HepG2 (cell line): ENCODE measurements around the gene NAB1. TPM values are rescaled to one million over a fixed set of nuclear protein-coding genes. Genes with fewer than 3 reads are reported as not detected.

Source experiments
- ARNTL ChIP-seq: sonication (generic); formaldehyde crosslinking; IDR thresholded peaks from 2 replicates; pipeline ENCODE4 v1.4.0; 2020; ENCODE audit warnings: mild to moderate bottlenecking, missing genetic modification reagents
- CEBPB ChIP-seq: IDR thresholded peaks from 2 replicates; pipeline ENCODE4 v1.6.1; 2011; ENCODE audit warnings: low read depth, low read length, improper control_type of control experiment, borderline replicate concordance
- CREBL2 ChIP-seq: sonication (generic); formaldehyde crosslinking; IDR thresholded peaks from 2 replicates; pipeline ENCODE4 v1.8.1; 2023; ENCODE audit warnings: missing genetic modification reagents, mild to moderate bottlenecking, borderline replicate concordance
- GABPA ChIP-seq, 2 experiments: IDR thresholded peaks; 2 replicates each; pipeline ENCODE4 v1.6.1; 2011 to 2016; ENCODE audit warnings: low read depth in 2 of 2, low read length in 1 of 2, missing biosample characterization in 1 of 2, missing genetic modification characterization in 1 of 2
- HINFP ChIP-seq: sonication (generic); formaldehyde crosslinking; IDR thresholded peaks from 2 replicates; pipeline ENCODE4 v1.4.0; 2020; ENCODE audit warnings: low read depth, mild to moderate bottlenecking, missing genetic modification reagents
- KAT8 ChIP-seq: IDR thresholded peaks from 2 replicates; pipeline ENCODE4 v1.6.1; 2016; ENCODE audit warnings: missing genetic modification reagents, missing compliant biosample characterization
- KDM5A ChIP-seq: fragments of 200-600 bp; sonication (generic); IDR thresholded peaks from 2 replicates; pipeline ENCODE4 v1.7.0; 2018; ENCODE audit warnings: antibody characterized with exemption, mild to moderate bottlenecking, low read length, borderline replicate concordance
- KLF13 ChIP-seq: sonication (generic); formaldehyde crosslinking; IDR thresholded peaks from 2 replicates; pipeline ENCODE4 v1.4.0; 2020; ENCODE audit warnings: mild to moderate bottlenecking, missing genetic modification reagents
- MED13 ChIP-seq: sonication (generic); formaldehyde crosslinking; IDR thresholded peaks from 2 replicates; pipeline ENCODE4 v1.5.0; 2020; ENCODE audit warnings: missing genetic modification reagents
- MYC ChIP-seq: sonication (generic); formaldehyde crosslinking; IDR thresholded peaks from 2 replicates; pipeline ENCODE4 v1.9.0; 2021; ENCODE audit warnings: missing genetic modification reagents, borderline replicate concordance
- NFE2L1 ChIP-seq: sonication (generic); formaldehyde crosslinking; IDR thresholded peaks from 2 replicates; pipeline ENCODE4 v1.4.0; 2020; ENCODE audit warnings: missing genetic modification reagents, mild to moderate bottlenecking, borderline replicate concordance
- NKX3-1 ChIP-seq: sonication (generic); formaldehyde crosslinking; IDR thresholded peaks from 2 replicates; pipeline ENCODE4 v1.5.0; 2020; ENCODE audit warnings: missing genetic modification reagents
- NR0B2 ChIP-seq: sonication (generic); formaldehyde crosslinking; IDR thresholded peaks from 2 replicates; pipeline ENCODE4 v1.4.0; 2020; ENCODE audit warnings: mild to moderate bottlenecking, missing genetic modification reagents
- PTBP1 ChIP-seq: fragments of 200-400 bp; formaldehyde crosslinking; IDR thresholded peaks from 2 replicates; pipeline ENCODE4 v1.6.1; 2018; ENCODE audit warnings: low read length, low read depth; ENCODE audit not compliant: poor library complexity, severe bottlenecking
- RCOR2 ChIP-seq: IDR thresholded peaks from 2 replicates; pipeline ENCODE4 v1.6.1; 2016; ENCODE audit warnings: missing biosample characterization, missing genetic modification reagents
- RELA ChIP-seq: sonication (generic); formaldehyde crosslinking; IDR thresholded peaks from 2 replicates; pipeline ENCODE4 v1.4.0; 2020; ENCODE audit warnings: missing genetic modification reagents
- SATB2 ChIP-seq: sonication (generic); formaldehyde crosslinking; IDR thresholded peaks from 2 replicates; pipeline ENCODE4 v1.5.0; 2020; ENCODE audit warnings: missing genetic modification reagents
- SOX5 ChIP-seq: IDR thresholded peaks from 2 replicates; pipeline ENCODE4 v1.6.1; 2016; ENCODE audit warnings: borderline replicate concordance
- SP2 ChIP-seq: sonication (generic); formaldehyde crosslinking; IDR thresholded peaks from 2 replicates; pipeline ENCODE4 v1.5.1; 2020; ENCODE audit warnings: mild to moderate bottlenecking, missing genetic modification reagents
- TFE3 ChIP-seq: IDR thresholded peaks from 2 replicates; pipeline ENCODE4 v1.6.1; 2016
- ZFY ChIP-seq: sonication (generic); formaldehyde crosslinking; IDR thresholded peaks from 2 replicates; pipeline ENCODE4 v1.4.0; 2020; ENCODE audit warnings: missing genetic modification reagents
- ZMYM4 ChIP-seq: sonication (generic); formaldehyde crosslinking; IDR thresholded peaks from 2 replicates; pipeline ENCODE4 v1.8.1; 2023; ENCODE audit warnings: mild to moderate bottlenecking, missing genetic modification reagents
- ZNF180 ChIP-seq: sonication (generic); formaldehyde crosslinking; IDR thresholded peaks from 2 replicates; pipeline ENCODE4 v1.4.0; 2020; ENCODE audit warnings: low read depth, missing genetic modification reagents, borderline replicate concordance
- ZNF20 ChIP-seq: sonication (generic); formaldehyde crosslinking; IDR thresholded peaks from 2 replicates; pipeline ENCODE4 v1.4.0; 2020; ENCODE audit warnings: mild to moderate bottlenecking, moderate library complexity, missing genetic modification reagents
- ZNF441 ChIP-seq: sonication (generic); formaldehyde crosslinking; IDR thresholded peaks from 2 replicates; pipeline ENCODE4 v1.7.0; 2021; ENCODE audit warnings: missing genetic modification reagents, borderline replicate concordance
- ZNF510 ChIP-seq: sonication (generic); formaldehyde crosslinking; IDR thresholded peaks from 2 replicates; pipeline ENCODE4 v1.4.0; 2020; ENCODE audit warnings: low read depth, mild to moderate bottlenecking, missing genetic modification reagents
- ZNF737 ChIP-seq: sonication (generic); formaldehyde crosslinking; IDR thresholded peaks from 2 replicates; pipeline ENCODE4 v1.5.0; 2020; ENCODE audit warnings: missing genetic modification reagents, mild to moderate bottlenecking, borderline replicate concordance
- ZNF816 ChIP-seq: sonication (generic); formaldehyde crosslinking; IDR thresholded peaks from 2 replicates; pipeline ENCODE4 v1.8.0; 2022; ENCODE audit warnings: missing genetic modification reagents, mild to moderate bottlenecking, borderline replicate concordance
- polyA plus RNA-seq, 8 experiments: library from polyadenylated mRNA; depleted of rRNA in 3 of 8; stranded (reverse) in 7 of 8; unstranded in 1 of 8; fragments of >200 nt; fragmentation: Illumina TruSeq in 4 of 8; extraction: Trizol in 4 of 8; gene quantifications; 2 replicates each; pipeline versions ENCODE4 v1.2.1 to v1.2.3, GENCODE V29; 2011 to 2016; ENCODE audit warnings: low read depth in 4 of 8, missing spikeins in 1 of 8, mixed read lengths in 1 of 8; ENCODE audit not compliant: insufficient read depth in 1 of 8
- total RNA-seq, 5 experiments: library from RNA; depleted of rRNA; stranded (reverse); fragments of >200 nt; fragmentation: Illumina TruSeq; extraction: Trizol; gene quantifications; 2 replicates each; pipeline ENCODE4 v1.2.3, GENCODE V29; 2016; ENCODE audit warnings: low read depth in 1 of 5

Gene NAB1
- total and polyA plus RNA-seq, 2 of the 13 experiments (the other 11 are each of a cell fraction or from before 2014, with no cell fraction given), result 24.5 to 46.0 TPM

GRCh38 chr2:190648289-190649034, 421 bp upstream of the NAB1 start (continued):
- TF ChIP-seq RELA (CRISPR knock-in tag), result peak; percentile 91; the same call in 1 of the 2 replicates
- peak; percentile 90 for TF ChIP-seq PTBP1
- TF ChIP-seq MYC (CRISPR knock-in tag), result peak; percentile 52; the same call in 1 of the 2 replicates
- no peak for TF ChIP-seq CREBL2
- TF ChIP-seq ZNF510, result no peak
- TF ChIP-seq ZFY (CRISPR knock-in tag), result peak; percentile 23; the same call in 1 of the 2 replicates
- TF ChIP-seq SOX5 (CRISPR knock-in tag), result peak; percentile 7; the same call in 1 of the 2 replicates
- 0 out of 2 replicates have a peak, but pooled peaks have one; percentile 7 for TF ChIP-seq GABPA (IDR thresholded peaks at IDR 0.05; ENCODE audit: low read depth, low read length)
- TF ChIP-seq GABPA (CRISPR knock-in tag; IDR thresholded peaks at IDR 0.05; ENCODE audit: low read depth), result no peak
- TF ChIP-seq ZNF737 (CRISPR knock-in tag), result no peak
- TF ChIP-seq NKX3-1 (CRISPR knock-in tag), result no peak; the same call in 1 of the 2 replicates
- TF ChIP-seq TFE3, result no peak
- TF ChIP-seq ZNF441 (CRISPR knock-in tag), result no peak
- 0 out of 2 replicates have a peak, but pooled peaks have one; percentile 0 for TF ChIP-seq RCOR2
- TF ChIP-seq NFE2L1 (CRISPR knock-in tag), result no peak
- TF ChIP-seq ZNF180 (CRISPR knock-in tag), result no peak
- TF ChIP-seq ZNF816, result no peak
- TF ChIP-seq SP2 (CRISPR knock-in tag), result no peak
- no peak for TF ChIP-seq NR0B2 (CRISPR knock-in tag)
- peak; percentile 70; the same call in 1 of the 2 replicates for TF ChIP-seq KDM5A
- no peak for TF ChIP-seq HINFP (CRISPR knock-in tag)
- TF ChIP-seq ZMYM4 (CRISPR knock-in tag), result peak; percentile 69
- TF ChIP-seq SATB2 (CRISPR knock-in tag), result no peak
- no peak for TF ChIP-seq MED13 (CRISPR knock-in tag)
- TF ChIP-seq ARNTL, result no peak
- TF ChIP-seq KAT8 (CRISPR knock-in tag), result peak; percentile 35; the same call in 1 of the 2 replicates
- peak; percentile 37; the same call in 1 of the 2 replicates for TF ChIP-seq CEBPB
- no peak for TF ChIP-seq KLF13 (CRISPR knock-in tag)
- no peak for TF ChIP-seq ZNF20 (CRISPR knock-in tag)
